Activated T-cell treated with anti-CD3 and anti-CD28 coated beads for 4 hours (primary cell): ENCODE measurements around the gene ADGRA1.

Experiments used
- DNase-seq: peaks from one replicate; pipeline ENCODE4 v3.0.0-alpha.2; 2020

Gene ADGRA1

DNA sequence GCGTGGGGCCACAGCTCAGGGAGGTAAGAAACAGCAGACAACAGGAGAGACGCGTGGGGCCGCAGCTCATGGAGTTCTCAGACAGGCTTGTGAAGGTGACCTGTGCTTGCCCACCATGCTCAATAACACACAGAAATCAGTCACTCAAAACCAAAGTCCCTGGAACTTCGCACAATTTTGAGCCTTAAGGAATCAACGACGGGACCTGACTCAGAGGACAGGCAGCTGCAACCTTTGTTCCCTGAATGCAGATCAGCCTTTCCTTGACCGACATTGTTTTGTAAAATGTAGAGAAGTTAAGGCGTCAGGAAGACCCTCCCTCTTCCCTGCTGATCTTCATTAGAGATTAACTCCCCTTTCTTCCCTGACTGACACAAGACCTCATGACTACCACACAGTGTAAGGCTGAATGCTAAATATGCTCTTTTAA is 63.8 kb downstream of the ADGRA1 start:
- DNase-seq = no peak

DNA sequence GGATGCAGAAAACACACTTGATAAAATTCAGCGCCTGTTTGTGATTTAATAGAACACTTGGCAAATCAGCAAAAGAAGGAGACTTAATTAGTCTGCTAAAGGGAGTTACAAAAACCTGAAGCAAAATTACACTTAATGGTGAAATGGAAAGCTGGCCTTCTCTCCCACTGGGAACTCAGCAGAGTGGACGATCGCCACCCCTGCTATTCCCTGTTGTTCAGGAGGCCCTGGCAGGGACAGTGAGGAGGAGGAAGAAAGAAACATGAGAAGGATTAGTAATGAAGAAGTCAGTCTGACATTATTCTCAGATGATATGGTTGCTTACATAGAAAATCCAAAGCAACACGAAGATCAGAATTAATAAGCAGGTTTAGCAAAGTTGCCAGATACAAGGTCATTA is 66.7 kb downstream of the ADGRA1 start:
- no peak for DNase-seq

DNA sequence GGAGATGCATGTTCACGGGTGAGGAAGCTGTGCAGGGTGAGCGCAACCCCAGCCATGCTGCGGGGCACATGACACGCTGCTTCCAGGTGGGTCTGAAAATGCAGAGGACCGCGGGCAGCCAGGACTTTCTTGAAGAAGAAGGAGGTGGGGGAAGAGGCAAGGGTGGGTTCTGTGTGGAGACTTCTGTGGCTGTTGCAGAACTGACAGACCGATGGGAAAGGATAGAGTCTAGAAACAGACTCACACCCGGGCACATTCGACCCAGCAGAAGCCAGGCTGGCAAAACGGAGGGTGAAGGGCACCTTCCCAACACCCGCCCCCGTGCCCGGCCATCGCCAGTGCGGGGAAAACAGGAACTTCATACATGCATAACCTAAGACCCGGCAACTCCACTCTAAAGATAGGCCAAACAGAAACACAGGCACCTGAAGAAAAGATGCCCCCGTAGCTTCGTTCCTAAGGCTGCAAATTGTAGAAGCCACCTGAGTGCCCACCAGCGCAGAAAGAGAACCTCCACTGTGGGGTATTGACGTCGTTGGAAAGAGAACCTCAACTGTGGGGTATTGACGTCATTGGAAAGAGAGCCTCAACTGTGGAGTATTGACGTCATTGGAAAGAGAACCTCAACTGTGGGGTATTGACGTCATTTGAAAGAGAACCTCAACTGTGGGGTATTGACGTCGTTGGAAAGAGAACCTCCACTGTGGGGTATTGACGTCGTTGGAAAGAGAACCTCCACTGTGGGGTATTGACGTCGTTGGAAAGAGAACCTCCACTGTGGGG is 67.5 kb downstream of the ADGRA1 start:
- DNase-seq = no peak

DNA sequence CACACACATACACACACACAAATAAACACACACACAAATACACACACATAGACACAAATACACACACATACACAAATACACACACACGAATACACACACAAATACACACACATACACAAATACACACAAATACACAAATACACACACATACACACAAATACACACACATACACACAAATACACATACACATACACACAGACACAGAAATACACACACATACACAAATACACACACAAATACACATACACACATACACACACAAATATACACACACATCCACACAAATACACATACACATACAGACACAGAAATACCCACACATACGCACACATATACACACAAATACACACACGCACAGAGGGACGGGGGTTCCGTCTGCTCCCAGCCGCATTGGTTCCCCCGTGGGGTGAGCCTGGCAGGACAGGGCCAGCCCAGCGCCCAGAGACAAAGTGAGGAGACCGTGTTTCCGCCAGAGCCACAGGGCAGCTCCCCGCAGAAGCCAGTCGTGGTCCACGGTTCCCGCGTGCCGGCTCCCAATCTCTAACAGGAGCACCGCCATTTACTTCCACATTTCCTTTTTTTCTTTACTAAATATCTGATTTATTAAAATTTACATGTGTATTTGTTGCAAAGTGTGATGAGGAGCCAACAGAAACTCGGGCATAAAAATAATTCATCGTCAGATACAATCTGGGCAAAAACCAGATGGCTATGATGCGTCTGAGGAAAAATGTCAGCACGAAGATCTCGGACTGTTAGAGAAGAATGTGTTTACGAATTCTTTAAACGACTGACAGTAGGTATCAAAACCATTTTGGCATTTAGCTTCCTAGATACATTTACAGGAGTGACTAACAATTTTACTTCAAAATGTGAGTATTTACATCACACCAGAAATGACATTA is 69.2 kb downstream of the ADGRA1 start:
- no peak for DNase-seq

DNA sequence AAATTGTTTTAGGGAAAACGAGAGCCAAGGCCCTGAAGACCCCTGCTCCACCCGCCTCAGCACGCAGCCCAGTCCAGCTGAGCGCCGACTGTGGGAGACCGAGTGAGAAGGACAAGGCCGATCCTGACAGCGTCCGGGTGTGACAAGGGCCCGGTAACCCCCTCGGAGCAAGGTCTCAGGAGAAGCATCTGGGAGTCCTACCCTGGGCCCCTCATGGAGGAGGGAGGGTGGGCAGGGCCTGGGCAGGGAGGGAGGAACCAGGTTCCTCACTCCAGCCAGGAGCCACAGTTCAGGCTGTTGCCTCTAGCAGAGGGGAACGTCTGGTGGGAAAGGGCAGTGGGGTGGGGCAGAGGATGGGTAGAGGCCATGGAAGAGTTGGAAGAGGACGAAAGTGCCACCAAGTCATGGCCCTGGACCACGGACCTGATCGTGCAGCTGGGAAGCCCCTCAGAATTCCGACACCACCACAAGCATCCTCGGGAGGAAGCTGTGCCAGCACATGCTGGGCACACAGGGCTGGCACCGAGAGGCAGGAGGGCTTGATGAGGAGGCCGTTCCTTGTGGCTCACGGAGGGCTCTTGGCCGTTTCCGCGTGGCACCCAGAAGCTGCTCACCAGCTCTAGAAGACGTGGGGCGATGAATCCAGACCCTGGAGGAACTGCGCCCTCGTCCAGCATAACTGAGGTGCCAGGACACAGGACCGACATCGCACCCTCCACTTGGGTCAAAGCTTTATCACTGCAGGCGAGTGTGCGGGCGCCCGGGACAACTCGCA is 70.1 kb downstream of the ADGRA1 start:
- DNase-seq = no peak

DNA sequence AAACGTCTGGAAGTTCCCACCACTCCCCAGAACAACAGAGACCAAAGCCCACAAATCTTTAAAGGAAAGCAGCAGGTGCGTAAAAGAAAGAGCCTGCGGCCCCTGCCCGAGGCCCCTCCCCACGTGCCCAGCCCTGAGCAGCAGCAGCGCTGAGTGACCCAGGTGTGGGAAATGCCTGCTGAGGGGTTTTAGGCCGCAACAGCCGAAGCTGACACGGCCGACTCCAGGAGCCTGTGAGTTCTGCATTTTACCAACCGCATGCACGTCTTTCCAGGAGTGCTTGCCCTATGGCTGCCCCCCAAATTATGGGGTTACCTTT is 70.7 kb downstream of the ADGRA1 start:
- DNase-seq = no peak

DNA sequence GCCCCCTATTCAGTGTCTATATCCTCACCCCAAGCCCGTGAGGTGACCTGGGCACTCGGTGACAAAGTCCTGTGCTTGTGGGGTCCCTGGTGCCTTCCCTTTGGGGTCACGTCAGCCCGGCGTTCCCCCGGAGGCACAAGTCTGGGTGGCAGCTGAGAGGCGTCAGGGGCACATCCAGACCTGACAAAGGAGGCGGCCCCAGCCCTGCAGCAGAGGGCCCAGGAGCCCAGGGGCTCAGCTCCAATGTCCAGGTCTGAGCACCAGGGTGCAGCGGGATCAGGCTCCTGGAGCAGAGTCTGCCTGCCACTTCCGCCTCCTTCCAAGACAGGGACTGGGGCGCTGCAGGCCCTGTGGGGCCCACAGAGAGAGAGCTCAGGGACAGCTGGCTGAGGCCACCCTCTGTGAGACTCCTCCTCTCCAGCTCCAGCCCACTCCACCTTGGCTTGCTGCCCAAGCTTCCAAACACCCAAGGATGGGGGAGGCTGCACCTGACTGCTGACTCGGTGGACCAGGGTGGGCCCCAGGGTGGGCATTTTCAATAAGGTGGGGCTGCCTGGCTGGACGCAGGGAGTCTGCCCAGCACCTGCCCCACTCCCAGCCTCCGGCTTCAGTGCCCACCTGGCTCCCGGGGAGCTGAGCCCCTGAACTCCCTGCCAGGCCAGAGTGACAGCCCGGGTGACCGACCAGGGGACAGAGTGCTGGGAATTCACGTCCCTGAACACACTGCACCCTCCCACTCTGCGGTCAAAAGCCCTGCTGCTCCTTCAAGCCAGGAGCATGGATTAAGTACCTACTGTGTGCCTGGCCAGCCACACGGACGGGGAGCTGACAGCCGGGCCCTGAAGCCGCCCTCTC is 71.3 kb downstream of the ADGRA1 start:
- DNase-seq = no peak

DNA sequence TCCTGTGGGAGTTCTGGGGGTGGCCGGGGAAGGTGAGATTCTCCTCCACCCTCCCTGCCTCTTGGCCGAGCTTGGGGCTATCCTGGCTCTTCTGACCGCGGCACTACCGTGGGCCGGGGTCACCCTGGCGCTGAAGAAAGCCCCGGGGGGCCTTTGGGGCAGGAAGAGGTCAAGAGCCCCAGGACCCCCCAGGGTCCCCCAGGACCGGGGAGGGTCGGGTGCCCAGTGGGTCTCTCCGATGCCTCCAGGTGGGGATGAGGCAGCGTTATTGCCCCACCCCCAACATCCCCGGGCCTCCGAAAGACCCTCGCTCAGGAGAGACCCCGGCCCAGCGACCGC is 71.9 kb downstream of the ADGRA1 start:
- DNase-seq = no peak

DNA sequence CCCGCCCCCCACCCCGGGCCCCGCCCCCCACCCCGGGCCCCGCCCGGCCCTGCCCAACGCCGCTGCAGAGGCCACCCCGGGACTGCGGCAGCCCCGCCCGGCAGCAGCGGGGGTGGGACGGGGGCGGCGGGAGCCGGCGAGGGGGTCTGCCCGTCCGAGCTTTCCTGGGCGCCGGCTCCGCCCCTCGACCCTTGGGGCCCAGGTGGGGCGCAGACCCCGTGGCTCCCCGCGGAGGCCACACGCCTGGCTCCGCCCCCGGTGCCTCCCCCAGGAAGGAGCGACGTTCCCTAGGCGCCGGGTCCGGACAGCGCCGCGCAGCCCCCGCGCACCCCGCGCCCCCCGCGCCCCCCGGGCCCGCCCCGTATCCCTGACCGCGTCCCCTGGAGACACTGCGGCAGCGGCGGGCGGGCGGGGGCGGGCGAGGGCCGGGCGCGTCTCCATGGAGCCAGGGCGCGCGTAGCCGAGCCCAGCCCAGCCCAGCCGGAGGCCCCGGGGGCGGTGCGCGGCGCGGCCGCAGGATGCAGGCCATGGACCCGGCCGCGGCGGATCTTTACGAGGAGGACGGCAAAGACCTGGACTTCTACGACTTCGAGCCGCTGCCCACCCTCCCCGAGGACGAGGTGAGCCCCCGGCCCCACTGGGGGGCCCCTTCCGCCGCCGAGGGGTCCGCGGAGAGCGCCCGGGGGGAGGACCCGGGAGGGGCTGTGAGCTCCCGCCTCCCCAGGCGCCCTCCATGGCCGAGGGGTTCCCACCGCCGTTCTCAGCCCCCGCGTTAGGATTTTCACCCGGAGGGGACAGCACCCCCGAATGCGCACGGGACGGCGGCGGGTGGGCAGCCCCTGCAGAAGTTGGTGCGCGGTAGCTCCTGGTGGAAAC is 72.5 kb downstream of the ADGRA1 start, which contains the start of gene KNDC1:
Gene KNDC1 (plus strand): TSS at position 270 of the 876 bp plus-strand sequence. CDS start 249 bp downstream, at position 519.
- DNase-seq = no peak

DNA sequence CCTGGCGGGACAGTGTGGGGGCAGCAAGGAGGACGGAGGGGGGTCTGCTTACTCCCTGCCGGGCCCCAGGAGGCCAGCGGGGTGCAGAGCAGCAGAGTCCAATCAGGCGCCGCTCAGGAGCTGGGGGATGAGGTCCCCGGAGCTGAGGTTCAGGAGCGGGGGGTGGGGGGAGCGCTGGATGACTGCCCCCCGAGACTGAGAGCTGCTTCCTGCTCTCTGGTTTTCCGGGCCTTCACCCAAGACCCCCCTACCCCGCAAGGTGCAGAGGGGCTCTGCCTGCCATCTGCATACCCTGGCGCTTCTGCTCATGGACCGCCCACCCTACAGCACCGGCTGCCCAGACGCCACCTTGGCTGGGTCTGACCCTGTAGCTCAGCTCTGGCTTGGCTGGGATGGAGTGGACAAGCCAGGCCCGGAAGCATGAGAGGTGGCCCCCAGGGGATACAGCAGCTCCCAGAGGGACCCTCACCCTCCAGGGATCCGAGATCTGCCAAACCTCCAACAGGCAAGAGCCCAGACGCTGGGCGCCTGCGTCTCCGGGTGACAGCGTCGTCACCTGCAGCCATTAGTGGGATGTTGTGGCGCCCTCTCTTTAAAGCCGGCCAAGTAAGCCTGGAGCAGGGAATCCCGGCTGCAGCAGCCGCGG is 73.2 kb downstream of the ADGRA1 start:
- DNase-seq = no peak

DNA sequence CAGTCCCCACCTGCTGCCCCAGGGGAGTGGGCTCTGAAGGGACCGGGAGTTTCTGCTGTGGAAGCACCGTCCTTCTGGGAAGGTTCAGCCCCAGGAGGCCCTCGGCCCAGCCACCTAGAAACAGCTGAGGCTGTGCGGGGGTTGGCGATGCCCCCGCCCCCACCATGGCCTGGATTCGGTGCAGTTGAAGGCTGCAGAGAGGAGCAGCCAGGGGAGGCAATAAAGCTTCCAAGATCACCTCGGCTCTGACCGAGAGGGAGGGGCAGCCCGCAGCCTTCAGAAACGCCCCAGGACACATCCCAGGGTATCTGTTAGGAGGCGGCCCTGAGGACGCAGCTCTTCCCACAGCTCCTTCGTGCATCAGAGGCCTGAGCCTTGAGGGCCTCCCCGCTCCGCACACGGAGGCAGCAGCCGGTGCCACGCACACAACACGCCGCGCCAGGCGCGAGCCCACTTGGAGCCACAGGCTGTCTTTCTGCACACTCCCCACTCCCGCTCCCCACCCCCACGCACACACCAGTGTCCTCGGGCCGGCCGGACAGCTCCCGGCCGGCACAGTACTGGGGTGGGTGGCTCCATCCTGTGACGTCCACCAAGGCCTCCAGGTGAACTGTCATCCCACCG is 73.9 kb downstream of the ADGRA1 start:
- DNase-seq = no peak

DNA sequence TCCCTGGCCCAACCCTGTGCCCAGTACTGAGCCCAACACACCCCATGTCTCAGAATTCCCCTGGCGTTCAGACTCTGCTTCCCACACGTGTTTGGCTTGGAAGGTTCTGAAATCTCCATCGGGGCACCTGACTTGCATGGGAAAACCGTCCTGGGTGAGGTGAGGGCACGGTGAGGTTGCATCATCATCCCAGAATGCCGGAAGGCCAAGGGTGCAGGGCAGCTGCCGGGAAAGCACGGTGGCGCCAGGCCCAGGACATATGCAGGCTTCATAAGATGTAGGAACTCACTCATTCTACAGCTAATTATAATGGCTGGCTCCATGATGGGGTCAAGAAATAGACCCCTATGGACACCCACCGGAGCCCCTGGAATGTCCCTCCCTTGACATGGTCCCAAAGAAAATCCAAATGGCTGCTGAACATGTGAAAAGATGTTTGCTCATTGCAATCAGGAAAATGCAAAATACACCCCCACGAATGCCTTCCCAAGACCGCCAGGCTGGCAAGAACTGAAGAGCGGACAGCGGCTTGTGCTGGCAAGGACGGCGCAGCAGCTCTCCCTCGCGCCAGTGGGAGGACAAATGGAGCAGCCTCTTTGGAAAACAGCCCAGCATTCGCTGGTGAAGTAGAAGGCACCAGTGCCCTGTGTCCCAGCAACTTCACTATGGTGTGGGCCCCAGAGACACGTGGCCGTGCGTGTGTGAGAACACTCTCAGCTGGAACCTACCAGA is 74.6 kb downstream of the ADGRA1 start:
- DNase-seq = no peak

DNA sequence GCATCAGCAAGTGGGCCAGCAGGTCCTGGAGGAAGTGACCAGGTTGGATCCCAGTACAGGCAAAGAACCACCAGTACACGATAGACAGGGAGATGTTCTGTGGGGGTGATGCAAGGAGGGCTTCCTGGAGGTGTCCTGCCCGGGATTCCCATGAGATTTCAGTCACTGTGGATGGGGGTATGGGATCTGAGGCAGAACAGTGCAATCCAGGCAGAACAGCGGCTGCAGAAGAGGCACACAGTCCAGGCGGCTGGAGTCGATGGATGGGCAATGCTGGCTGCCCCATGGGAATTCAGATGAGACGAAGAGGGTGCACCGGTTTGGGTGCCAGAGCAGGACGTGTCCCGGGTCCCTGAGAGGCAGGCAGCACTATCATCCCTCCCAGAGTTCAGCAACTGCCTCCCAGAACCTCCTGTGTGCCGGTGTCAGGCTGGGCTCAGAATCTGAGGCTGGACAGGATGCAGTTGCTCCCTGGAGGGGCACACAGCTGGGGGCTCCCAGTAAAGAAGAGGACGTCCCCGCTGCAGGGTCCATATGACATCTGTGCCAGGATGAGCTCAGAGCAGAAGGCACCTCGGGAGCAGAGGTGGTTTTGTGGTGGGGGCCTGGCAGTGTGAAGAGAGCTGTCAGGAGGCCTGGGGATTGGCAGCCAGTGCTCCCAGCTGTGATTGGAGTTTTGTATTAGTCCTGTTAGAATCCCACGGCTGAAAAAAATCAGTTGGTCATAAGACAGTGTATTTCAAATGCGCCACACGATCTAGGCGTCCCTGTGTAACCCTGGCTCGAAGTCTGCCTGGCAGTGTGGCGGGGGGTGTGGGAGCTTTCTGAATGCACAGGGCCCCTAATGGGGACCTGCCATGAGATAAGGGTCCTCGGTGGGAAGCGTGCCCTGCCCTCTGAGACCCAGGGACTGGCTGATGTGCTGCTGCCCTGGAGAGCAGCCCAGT is 75.5 kb downstream of the ADGRA1 start:
- DNase-seq = no peak

DNA sequence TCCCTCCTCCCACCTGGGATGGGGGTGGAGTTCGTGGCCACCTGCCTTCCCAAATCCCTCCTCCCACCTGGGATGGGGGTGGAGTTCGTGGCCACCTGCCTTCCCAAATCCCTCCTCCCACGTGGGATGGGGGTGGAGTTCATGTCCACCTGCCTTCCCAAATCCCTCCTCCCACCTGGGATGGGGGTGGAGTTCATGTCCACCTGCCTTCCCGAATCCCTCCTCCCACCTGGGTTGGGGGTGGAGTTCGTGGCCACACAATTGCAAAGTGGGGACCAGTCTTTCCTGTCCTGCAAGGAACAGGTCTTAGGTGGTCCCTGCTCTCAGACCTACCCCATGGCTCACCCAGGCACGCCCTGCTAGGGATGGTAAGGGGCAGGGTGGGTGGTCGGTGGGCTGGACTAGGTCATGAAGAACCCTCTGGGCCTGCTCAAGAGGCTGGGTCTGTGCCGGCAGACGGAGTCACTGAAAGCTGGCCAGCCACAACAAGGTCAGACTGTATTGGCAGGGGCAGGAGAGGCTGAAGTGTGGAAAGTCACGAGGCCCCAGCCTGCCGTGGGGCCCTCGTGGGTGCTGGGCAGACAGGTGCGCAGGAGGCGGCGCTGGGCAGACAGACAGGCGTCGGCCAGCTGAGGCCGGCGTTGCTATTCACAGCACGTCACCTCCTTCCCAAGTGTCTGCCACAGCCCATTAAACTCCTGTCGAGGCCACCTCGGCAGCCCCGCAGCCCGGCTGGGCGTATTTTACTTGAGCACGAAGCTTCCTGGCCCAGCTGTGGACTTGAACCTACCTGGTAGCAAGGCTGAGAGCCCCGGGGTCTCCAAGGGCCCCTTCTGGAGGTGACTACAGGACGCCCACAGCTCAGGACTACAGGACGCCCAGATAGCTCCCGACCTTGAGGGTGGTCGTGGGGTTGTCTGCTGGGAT is 76.4 kb downstream of the ADGRA1 start:
- DNase-seq = no peak

DNA sequence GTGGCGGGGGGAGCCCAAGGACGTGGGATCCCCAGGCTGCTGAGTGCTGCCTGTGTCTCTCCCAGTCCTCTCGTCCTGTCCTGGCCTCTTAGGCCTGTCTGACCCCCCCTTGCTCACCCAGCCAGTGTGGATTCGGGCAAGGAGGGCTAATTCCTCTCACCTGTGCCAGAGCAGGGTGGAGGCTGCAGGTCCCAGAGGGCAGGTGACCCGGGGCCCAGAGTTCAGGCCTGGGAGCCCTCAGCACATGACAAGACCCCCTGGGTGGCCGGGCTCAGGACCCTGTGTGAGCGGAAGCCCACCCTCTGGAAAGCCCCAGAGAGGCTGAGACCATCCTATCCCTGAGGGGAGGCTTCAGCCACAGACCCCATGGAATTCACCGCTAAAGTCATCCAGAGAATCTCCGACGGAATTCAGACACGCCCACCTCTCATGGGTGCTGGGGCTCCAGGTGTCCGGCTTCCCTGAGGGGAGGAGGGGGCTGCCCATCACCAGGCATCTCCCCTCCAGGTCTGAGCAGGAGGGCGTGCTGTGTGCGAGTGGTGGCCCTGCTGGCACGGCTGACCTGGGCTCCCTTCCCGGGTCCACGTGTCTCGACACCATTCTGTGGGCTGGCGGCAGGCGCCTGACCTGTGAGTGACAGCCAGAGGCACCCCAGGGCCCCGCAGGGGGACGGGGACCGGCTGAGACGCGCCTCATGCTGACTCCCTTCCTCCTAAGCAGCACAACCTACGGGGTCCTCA is 77.3 kb downstream of the ADGRA1 start:
- DNase-seq = no peak
